Right lobe of liver (tissue), 6 donors: ENCODE data around the gene ANAPC2. TPM values are rescaled to one million over a fixed set of nuclear protein-coding genes. Genes with fewer than 3 reads are reported as not detected.

Source experiments
- ATAC-seq, 4 donors: fragments of 200-7000 bp; cut with Tn5 transposase; one replicate each; pipeline ENCODE4 v1.9.1; 2020; ENCODE audit warnings: mild to moderate bottlenecking in 4 of 4, moderate library complexity in 4 of 4
- DNase-seq, 3 donors: peaks; one replicate each; pipeline ENCODE4 v3.0.0-alpha.2; 2020
- H3K27ac ChIP-seq, 3 donors: fragments of 200-600 bp; one replicate each; pipeline ENCODE4 v1.8.0; 2022
- H3K27me3 ChIP-seq, 2 donors: fragments of 200-600 bp; one replicate each; pipeline ENCODE4 v1.8.0; 2022
- H3K36me3 ChIP-seq, 4 donors: fragments of 200-600 bp; sonication (generic) in 1 of 4; one replicate each; pipeline versions ENCODE4 v1.5.1 to v1.8.0; 2017 to 2022; ENCODE audit warnings: control low read depth in 1 of 4
- H3K4me1 ChIP-seq, 4 donors: fragments of 200-600 bp; sonication (generic) in 1 of 4; one replicate each; pipeline versions ENCODE4 v1.5.1 to v1.8.0; 2017 to 2022; ENCODE audit warnings: control low read depth in 1 of 4
- H3K4me3 ChIP-seq, 3 donors: fragments of 200-600 bp; one replicate each; pipeline ENCODE4 v1.8.0; 2022
- H3K9me3 ChIP-seq, 4 donors: fragments of 200-600 bp; sonication (generic) in 1 of 4; one replicate each; pipeline versions ENCODE4 v1.5.1 to v1.8.0; 2017 to 2022; ENCODE audit warnings: control low read depth in 1 of 4
- CTCF ChIP-seq, 4 donors: fragments of 200-600 bp in 3 of 4; fragments of 450-650 bp in 1 of 4; IDR thresholded peaks; one replicate each; pipeline versions ENCODE4 v1.5.1 to v1.8.0; 2016 to 2022; ENCODE audit warnings: antibody characterized with exemption in 4 of 4, mild to moderate bottlenecking in 2 of 4
- POLR2A ChIP-seq: fragments of 450-650 bp; IDR thresholded peaks from one replicate; pipeline ENCODE4 v1.6.1; 2017; ENCODE audit warnings: antibody characterized with exemption, mild to moderate bottlenecking
- WGBS: methylation state at CpG from one replicate; pipeline ENCODE4 v1.1.6; 2018; ENCODE audit warnings: low coverage, low lambda C conversion rate; ENCODE audit not compliant: insufficient coverage; ENCODE audit errors: missing lambda C conversion rate; 5-methylcytosine and 5-hydroxymethylcytosine counted together
- intact Hi-C, 2 donors: fragments of 100-400 bp; cut with DNase I; formaldehyde crosslinking; loops; one replicate each; pipeline versions ENCODE4 v1.11.2 to v1.14.1; 2022
- total RNA-seq, 6 experiments: library from RNA; depleted of rRNA in 2 of 6; stranded (reverse); fragments of >200 nt in 2 of 6; fragmentation: NEBNext Ultra II Directional in 3 of 6; extraction: Animal tissue kit (Norgen Biotek cat#: 25700) in 3 of 6; gene quantifications; one replicate each; pipeline versions ENCODE4 v1.1.0 to v1.2.4, GENCODE V29; 2016 to 2023
- donor health status: DM: no; HTN: yes; CAD: no.
- donor health status: DM: no; HTN: no; CAD: no.
- donor health status: DM: no; HTN: no; CAD: no.
- donor health status: DM: no; HTN: yes; CAD: no.
- donor health status: DM: no; HTN: yes; CAD: no.

ANAPC2 gene
- total RNA-seq, 6 experiments from 2014 or later: 16.1 to 36.5 (median 27.9) TPM

DNA sequence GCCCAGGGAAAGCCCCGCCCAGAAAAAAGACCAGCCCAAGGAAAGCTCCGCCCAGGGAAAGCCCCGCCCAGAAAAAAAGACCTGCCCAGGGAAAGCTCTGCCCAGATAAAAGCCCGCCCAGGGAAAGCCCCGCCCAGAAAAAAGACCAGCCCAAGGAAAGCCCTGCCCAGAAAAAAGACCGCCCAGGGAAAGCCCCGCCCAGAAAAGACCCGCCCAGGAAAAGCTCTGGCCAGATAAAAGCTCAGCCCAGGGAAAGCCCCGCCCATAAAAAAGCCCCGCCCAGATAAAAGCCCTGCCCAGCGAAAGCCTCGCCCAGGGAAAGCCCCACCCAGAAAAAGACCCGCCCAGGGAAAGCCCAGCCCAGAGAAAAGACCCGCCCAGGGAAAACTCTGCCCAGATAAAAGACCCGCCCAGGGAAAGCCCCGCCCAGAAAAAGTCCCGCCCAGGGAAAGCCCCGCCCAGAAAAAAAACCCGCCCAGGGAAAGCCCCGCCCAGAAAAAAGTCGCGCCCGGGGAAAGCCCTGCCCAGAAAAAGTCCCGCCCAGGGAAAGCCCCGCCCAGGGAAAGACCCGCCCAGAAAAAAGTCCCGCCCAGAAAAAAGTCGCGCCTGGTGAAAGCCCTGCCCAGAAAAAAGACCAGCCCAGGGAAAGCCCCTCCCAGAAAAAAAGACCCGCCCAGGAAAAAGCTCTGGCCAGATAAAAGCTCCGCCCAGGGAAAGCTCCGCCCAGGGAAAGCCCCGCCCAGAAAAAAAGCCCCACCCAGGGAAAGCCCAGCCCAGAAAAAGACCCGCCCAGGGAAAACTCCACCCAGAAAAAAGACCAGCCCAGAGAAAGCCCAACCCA lies 37.5 kb downstream of the ANAPC2 start:
- ATAC-seq: peak in 3 of 4 donors; percentile 6 to 63 (median 57)
- H3K27ac ChIP-seq: no peak overlapping the region
- no peak for DNase-seq
- H3K36me3 ChIP-seq: no peaks in the 10 kb centered on the region
- peaks cover 0 to 4% of the 10 kb centered on the region in 2 donors for H3K27me3 ChIP-seq
- TF ChIP-seq CTCF (IDR thresholded peaks at IDR 0.05): no peak
- TF ChIP-seq POLR2A: no peak
- H3K4me1 ChIP-seq: no peaks in the 10 kb centered on the region
- H3K9me3 ChIP-seq: no peaks in the 10 kb centered on the region
- H3K4me3 ChIP-seq: no peak overlapping the region
- 37% methylated on average over 27 of the region's 34 CpGs for WGBS
- intact Hi-C loops: no loop called here

- Histone ChIP-seq H3K27ac (no peak overlapping the region), H3K4me1 (no peaks in the 10 kb centered on the region), H3K36me3 (no peaks in the 10 kb centered on the region), H3K27me3 (peaks cover 0 to 4% of the 10 kb centered on the region in 2 donors), H3K9me3 (no peaks in the 10 kb centered on the region), H3K4me3 (no peak overlapping the region)
- TF ChIP-seq CTCF (IDR thresholded peaks at IDR 0.05) (no peak), POLR2A (no peak)
- ATAC-seq (no peak), DNase-seq (no peak)
- intact Hi-C loops: no loop called here
- 56% methylated on average over 16 of the region's 20 CpGs for whole genome bisulfite sequencing
Observed at GRCh38 chr9:137149942-137150616, 38.3 kb downstream of the ANAPC2 start.

- Histone ChIP-seq H3K9me3 (no peaks in the 10 kb centered on the region), H3K36me3 (no peaks in the 10 kb centered on the region), H3K4me3 (no peak overlapping the region), H3K27me3 (peaks cover 0 to 4% of the 10 kb centered on the region in 2 donors), H3K4me1 (no peaks in the 10 kb centered on the region), H3K27ac (no peak overlapping the region)
- DNase-seq (no peak), ATAC-seq (no peak)
- intact Hi-C loops: no loop called here
- no peak for TF ChIP-seq POLR2A
- TF ChIP-seq CTCF (IDR thresholded peaks at IDR 0.05): no peak
- 50% methylated on average over 3 of the region's 5 CpGs for WGBS
Observed at GRCh38 chr9:137149363-137149762, 39.0 kb downstream of the ANAPC2 start.

DNA sequence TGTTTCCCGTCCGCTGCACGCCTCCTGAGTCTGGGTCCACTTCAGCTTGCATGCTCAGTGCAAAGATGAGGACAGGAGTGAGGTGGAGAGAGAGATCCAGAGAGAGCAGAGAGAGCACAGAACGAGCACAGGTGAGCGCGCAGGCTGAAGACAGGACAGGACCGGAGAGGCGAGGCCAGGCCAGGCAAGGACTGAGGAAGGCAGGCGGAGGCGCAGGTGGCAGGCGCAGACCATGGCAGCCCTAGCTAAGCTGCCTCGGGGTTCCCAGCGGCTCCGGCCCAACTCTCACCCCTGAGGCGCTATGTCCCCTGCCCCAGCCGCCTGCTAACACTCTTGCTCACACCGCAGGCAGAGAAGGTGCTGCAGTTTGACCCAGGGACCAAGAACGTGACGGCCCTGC lies 39.7 kb downstream of the ANAPC2 start:
- Histone ChIP-seq H3K27ac (no peak overlapping the region), H3K36me3 (no peaks in the 10 kb centered on the region), H3K27me3 (peaks cover 0 to 4% of the 10 kb centered on the region in 2 donors), H3K4me3 (no peak overlapping the region), H3K9me3 (no peaks in the 10 kb centered on the region), H3K4me1 (no peaks in the 10 kb centered on the region)
- 71% methylated on average over 8 of the region's 19 CpGs for WGBS
- TF ChIP-seq POLR2A (no peak), CTCF (IDR thresholded peaks at IDR 0.05) (no peak)
- ATAC-seq: no peak
- DNase-seq: no peak
- intact Hi-C loops: no loop called here
